HL-60 (cell line): Measurements from ENCODE around the gene DHRS7C.

Experiments
- POLR2AphosphoS5 ChIP-seq: IDR thresholded peaks from 2 replicates; pipeline ENCODE4 v1.6.1; 2012; ENCODE audit warnings: low read depth
- TF ChIP-seq, protein P1 (sequence below): IDR thresholded peaks from one replicate; pipeline ENCODE4 v1.5.1; 2011; ENCODE audit warnings: low read length, control low read depth, inconsistent platforms; ENCODE audit not compliant: insufficient read depth
- TF ChIP-seq, protein P2 (sequence below): IDR thresholded peaks from 2 replicates; pipeline ENCODE4 v1.6.1; 2012; ENCODE audit warnings: low read depth; ENCODE audit not compliant: insufficient replicate concordance

DNA sequence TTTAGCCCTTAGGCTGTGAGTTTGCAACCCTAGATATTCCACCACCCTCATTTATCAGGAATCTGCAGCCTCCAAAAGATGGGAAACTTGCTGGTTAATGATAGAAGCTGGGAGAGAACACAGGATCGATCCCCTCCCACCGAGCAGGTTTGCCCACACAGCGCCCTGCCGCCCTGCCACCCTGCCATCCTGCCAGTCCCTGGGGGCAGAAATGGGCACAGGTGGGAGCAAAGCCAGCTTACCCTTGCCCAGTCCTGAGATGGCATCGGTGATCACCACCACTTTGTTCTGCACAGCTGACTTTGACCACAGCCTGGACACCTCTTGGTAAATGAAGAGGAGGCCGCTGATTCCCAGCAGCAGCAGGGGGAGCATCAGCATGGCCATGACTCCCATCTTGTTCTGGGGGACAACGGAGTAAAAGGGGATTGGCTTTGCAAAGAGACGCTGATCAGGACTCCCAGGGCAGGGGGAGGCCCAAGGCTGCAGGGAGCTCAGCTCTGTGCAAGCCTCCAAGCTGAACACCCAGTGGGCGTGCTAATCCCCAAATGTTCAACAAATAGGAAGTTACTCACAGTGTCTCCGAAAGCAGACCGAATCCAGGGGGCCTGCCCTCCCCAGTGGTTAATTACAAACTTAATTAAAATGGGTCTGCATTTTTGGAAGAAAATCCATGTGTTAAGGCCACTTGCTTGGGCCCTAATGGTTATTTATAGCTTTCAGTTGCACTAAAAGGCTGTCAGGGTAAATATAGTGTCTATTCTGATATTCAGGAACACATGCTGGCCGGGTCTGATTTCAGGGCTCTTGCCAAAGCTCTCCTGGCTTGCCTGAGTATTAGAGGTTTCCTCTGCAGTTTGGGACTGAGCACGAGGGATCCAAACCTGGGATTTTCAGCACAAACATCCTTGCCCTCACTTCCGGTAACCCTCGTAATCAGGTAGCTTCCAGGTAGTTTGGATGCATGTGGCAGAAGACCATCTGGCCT lies at the start of gene DHRS7C:
- TF ChIP-seq, protein P1, sequence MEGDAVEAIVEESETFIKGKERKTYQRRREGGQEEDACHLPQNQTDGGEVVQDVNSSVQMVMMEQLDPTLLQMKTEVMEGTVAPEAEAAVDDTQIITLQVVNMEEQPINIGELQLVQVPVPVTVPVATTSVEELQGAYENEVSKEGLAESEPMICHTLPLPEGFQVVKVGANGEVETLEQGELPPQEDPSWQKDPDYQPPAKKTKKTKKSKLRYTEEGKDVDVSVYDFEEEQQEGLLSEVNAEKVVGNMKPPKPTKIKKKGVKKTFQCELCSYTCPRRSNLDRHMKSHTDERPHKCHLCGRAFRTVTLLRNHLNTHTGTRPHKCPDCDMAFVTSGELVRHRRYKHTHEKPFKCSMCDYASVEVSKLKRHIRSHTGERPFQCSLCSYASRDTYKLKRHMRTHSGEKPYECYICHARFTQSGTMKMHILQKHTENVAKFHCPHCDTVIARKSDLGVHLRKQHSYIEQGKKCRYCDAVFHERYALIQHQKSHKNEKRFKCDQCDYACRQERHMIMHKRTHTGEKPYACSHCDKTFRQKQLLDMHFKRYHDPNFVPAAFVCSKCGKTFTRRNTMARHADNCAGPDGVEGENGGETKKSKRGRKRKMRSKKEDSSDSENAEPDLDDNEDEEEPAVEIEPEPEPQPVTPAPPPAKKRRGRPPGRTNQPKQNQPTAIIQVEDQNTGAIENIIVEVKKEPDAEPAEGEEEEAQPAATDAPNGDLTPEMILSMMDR, result no peak
- TF ChIP-seq, protein P2, sequence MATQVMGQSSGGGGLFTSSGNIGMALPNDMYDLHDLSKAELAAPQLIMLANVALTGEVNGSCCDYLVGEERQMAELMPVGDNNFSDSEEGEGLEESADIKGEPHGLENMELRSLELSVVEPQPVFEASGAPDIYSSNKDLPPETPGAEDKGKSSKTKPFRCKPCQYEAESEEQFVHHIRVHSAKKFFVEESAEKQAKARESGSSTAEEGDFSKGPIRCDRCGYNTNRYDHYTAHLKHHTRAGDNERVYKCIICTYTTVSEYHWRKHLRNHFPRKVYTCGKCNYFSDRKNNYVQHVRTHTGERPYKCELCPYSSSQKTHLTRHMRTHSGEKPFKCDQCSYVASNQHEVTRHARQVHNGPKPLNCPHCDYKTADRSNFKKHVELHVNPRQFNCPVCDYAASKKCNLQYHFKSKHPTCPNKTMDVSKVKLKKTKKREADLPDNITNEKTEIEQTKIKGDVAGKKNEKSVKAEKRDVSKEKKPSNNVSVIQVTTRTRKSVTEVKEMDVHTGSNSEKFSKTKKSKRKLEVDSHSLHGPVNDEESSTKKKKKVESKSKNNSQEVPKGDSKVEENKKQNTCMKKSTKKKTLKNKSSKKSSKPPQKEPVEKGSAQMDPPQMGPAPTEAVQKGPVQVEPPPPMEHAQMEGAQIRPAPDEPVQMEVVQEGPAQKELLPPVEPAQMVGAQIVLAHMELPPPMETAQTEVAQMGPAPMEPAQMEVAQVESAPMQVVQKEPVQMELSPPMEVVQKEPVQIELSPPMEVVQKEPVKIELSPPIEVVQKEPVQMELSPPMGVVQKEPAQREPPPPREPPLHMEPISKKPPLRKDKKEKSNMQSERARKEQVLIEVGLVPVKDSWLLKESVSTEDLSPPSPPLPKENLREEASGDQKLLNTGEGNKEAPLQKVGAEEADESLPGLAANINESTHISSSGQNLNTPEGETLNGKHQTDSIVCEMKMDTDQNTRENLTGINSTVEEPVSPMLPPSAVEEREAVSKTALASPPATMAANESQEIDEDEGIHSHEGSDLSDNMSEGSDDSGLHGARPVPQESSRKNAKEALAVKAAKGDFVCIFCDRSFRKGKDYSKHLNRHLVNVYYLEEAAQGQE, result no peak
- TF ChIP-seq POLR2AphosphoS5, result no peak
